Measurements from ENCODE around the gene UBE3B. TPM values are rescaled to one million over a fixed set of nuclear protein-coding genes. Genes with fewer than 3 reads are reported as not detected.

Gene UBE3B
- total and polyA plus RNA-seq, 2 experiments from 2014 or later = 20.1 to 35.5 TPM

DNA sequence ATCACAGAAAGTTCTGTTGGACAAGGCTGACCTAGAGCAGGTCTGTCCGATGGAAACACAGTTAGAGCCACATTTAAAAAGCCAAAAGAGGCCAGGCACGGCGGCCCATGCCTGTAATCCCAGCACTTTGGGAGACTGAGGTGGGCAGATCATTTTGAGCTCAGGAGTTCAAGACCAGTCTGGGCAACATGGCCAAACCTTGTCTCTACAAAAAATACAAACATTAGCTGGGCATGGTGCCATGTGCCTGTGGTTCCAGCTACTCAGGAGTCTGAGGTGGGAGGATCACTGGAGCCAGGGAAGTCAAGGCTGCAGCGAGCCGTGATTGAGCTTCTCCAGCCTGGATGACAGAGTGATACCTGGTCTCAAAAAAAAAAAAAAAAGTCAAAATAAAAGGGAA is 14.9 kb downstream of the UBE3B start:
- no peaks in the 10 kb centered on the region for H3K9me3 ChIP-seq (ENCODE audit: low read depth)
- H3K9me2 ChIP-seq (replicated peaks; ENCODE audit: insufficient read depth) = no peaks in the 10 kb centered on the region
- no peaks in the 10 kb centered on the region for H4K20me1 ChIP-seq (ENCODE audit: insufficient read depth, poor library complexity, severe bottlenecking)
- no peak overlapping the region for H3K27ac ChIP-seq
- no peaks in the 10 kb centered on the region for H3K36me3 ChIP-seq (replicated peaks; ENCODE audit: insufficient read depth, low read depth)
- TF ChIP-seq, protein P1, sequence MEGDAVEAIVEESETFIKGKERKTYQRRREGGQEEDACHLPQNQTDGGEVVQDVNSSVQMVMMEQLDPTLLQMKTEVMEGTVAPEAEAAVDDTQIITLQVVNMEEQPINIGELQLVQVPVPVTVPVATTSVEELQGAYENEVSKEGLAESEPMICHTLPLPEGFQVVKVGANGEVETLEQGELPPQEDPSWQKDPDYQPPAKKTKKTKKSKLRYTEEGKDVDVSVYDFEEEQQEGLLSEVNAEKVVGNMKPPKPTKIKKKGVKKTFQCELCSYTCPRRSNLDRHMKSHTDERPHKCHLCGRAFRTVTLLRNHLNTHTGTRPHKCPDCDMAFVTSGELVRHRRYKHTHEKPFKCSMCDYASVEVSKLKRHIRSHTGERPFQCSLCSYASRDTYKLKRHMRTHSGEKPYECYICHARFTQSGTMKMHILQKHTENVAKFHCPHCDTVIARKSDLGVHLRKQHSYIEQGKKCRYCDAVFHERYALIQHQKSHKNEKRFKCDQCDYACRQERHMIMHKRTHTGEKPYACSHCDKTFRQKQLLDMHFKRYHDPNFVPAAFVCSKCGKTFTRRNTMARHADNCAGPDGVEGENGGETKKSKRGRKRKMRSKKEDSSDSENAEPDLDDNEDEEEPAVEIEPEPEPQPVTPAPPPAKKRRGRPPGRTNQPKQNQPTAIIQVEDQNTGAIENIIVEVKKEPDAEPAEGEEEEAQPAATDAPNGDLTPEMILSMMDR (IDR thresholded peaks at IDR 0.05; ENCODE audit: poor library complexity) = no peak
- no peak for TF ChIP-seq EZH2phosphoT487 (IDR thresholded peaks at IDR 0.05; ENCODE audit: low read depth, severe bottlenecking, unreplicated experiment)
- no peak for TF ChIP-seq EZH2 (IDR thresholded peaks at IDR 0.05; ENCODE audit: borderline replicate concordance)
- no peak overlapping the region for H2AFZ ChIP-seq
- 87% methylated on average over 5 of the region's 5 CpGs for WGBS (ENCODE audit: low lambda C conversion rate, missing lambda C conversion rate)
- no peak overlapping the region for H3K4me3 ChIP-seq
- no peaks in the 10 kb centered on the region for H3K27me3 ChIP-seq
- DNase-seq (ENCODE audit: low spot score) = no peak
- no peak overlapping the region for H3K4me2 ChIP-seq
- no peaks in the 10 kb centered on the region for H3K4me1 ChIP-seq (ENCODE audit: insufficient read depth)
- no peaks in the 10 kb centered on the region for H3K79me2 ChIP-seq

DNA sequence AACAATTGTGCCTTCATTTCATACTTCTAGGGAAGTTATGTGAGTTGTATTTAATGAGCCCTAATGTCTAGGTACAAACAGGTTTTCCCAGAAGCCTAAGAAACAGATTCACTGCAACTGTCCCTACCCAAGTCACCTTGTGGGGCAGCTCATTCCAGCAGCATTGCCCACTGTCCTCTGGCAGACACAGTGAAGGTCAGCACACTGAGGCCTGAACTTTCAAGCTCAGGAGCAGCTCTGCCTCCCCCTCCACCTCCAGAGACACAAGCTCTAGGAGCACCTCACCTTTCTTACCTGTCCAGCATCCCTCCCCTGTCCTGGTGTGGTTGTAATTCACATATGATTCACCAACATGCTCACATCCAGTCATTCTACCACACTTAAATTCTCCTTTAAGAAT is 15.7 kb downstream of the UBE3B start:
- H3K36me3 ChIP-seq (replicated peaks; ENCODE audit: insufficient read depth, low read depth) = no peaks in the 10 kb centered on the region

DNA sequence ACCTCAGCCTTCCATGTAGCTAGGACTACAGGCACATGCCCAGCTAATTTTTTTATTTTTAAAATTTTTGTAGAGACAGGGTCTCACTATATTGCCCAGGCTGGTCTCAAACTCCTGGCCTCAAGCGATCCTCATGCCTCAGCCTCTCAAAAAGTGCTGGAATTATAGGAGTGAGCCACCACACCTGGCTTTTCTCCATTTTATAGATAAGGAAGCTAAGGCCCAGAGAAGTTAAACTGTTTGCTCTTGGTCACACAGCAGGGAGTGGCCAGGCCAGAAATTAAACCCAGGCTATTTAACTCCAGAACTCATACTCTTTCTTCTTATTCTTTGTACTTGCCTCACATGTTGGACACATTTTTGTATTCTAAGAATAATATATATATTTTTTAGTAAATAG is 16.5 kb downstream of the UBE3B start:
- Histone ChIP-seq H3K27ac (no peak overlapping the region), H3K9me3 (ENCODE audit: low read depth) (no peaks in the 10 kb centered on the region), H3K4me1 (ENCODE audit: insufficient read depth) (no peaks in the 10 kb centered on the region), H3K4me3 (no peak overlapping the region), H3K9me2 (replicated peaks; ENCODE audit: insufficient read depth) (no peaks in the 10 kb centered on the region), H4K20me1 (ENCODE audit: insufficient read depth, poor library complexity, severe bottlenecking) (no peaks in the 10 kb centered on the region), H2AFZ (no peak overlapping the region), H3K27me3 (no peaks in the 10 kb centered on the region), H3K79me2 (no peaks in the 10 kb centered on the region), H3K36me3 (replicated peaks; ENCODE audit: insufficient read depth, low read depth) (no peaks in the 10 kb centered on the region), H3K4me2 (no peak overlapping the region)
- TF ChIP-seq EZH2phosphoT487 (IDR thresholded peaks at IDR 0.05; ENCODE audit: low read depth, severe bottlenecking, unreplicated experiment) (no peak), EZH2 (IDR thresholded peaks at IDR 0.05; ENCODE audit: borderline replicate concordance) (no peak)
- TF ChIP-seq, protein P1 (IDR thresholded peaks at IDR 0.05; ENCODE audit: poor library complexity) = no peak
- 100% methylated on average over 1 of the region's 1 CpG for WGBS (ENCODE audit: low lambda C conversion rate, missing lambda C conversion rate)
- no peak for DNase-seq (ENCODE audit: low spot score)

More for the DNA sequence above, 15.7 kb downstream of the UBE3B start:
- no peaks in the 10 kb centered on the region for H3K9me2 ChIP-seq (replicated peaks; ENCODE audit: insufficient read depth)
- no peaks in the 10 kb centered on the region for H4K20me1 ChIP-seq (ENCODE audit: insufficient read depth, poor library complexity, severe bottlenecking)
- no peak overlapping the region for H3K27ac ChIP-seq
- no peaks in the 10 kb centered on the region for H3K9me3 ChIP-seq (ENCODE audit: low read depth)
- H3K4me3 ChIP-seq = no peak overlapping the region
- H3K27me3 ChIP-seq = no peaks in the 10 kb centered on the region
- H3K79me2 ChIP-seq = no peaks in the 10 kb centered on the region
- H3K4me2 ChIP-seq = no peak overlapping the region
- H3K4me1 ChIP-seq (ENCODE audit: insufficient read depth) = no peaks in the 10 kb centered on the region
- no peak overlapping the region for H2AFZ ChIP-seq
- no peak for DNase-seq (ENCODE audit: low spot score)
- TF ChIP-seq EZH2 (IDR thresholded peaks at IDR 0.05; ENCODE audit: borderline replicate concordance) = no peak
- TF ChIP-seq EZH2phosphoT487 (IDR thresholded peaks at IDR 0.05; ENCODE audit: low read depth, severe bottlenecking, unreplicated experiment) = no peak
- TF ChIP-seq, protein P1 (IDR thresholded peaks at IDR 0.05; ENCODE audit: poor library complexity) = no peak

DNA sequence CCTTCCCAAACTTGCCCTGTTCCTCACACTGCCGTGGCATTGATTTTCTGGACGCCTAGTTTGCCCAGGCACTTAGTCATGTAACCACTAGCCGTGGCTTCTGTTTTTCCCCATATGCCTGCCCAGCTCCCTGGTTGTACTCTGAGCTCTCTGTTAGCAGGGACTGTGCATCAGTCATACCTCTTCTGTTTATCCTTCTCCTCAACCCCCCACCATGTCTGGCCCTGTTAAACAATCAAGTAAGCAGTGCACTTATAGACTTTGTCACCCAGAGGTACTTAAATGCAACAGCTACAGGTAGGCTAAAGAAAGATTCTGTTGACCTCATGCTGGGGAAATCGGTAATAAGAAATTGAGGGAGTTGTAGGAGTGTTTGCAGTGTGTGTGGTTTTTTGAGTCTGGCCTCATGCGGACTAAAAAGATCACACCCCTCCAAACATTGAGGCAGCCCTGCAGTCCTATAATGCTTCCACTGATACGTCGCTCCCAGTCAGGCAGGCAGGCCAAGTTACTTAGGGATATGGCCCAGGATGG is 17.0 kb downstream of the UBE3B start:
- no peaks in the 10 kb centered on the region for H4K20me1 ChIP-seq (ENCODE audit: insufficient read depth, poor library complexity, severe bottlenecking)
- no peaks in the 10 kb centered on the region for H3K79me2 ChIP-seq
- H3K9me2 ChIP-seq (replicated peaks; ENCODE audit: insufficient read depth) = no peaks in the 10 kb centered on the region
- H3K27me3 ChIP-seq = no peaks in the 10 kb centered on the region
- H2AFZ ChIP-seq = no peak overlapping the region
- no peak for DNase-seq (ENCODE audit: low spot score)
- no peak overlapping the region for H3K4me2 ChIP-seq
- no peaks in the 10 kb centered on the region for H3K36me3 ChIP-seq (replicated peaks; ENCODE audit: insufficient read depth, low read depth)
- H3K27ac ChIP-seq = no peak overlapping the region
- H3K9me3 ChIP-seq (ENCODE audit: low read depth) = no peaks in the 10 kb centered on the region
- TF ChIP-seq EZH2 (IDR thresholded peaks at IDR 0.05; ENCODE audit: borderline replicate concordance) (no peak), EZH2phosphoT487 (IDR thresholded peaks at IDR 0.05; ENCODE audit: low read depth, severe bottlenecking, unreplicated experiment) (no peak)
- TF ChIP-seq, protein P1 (IDR thresholded peaks at IDR 0.05; ENCODE audit: poor library complexity) = no peak
- H3K4me3 ChIP-seq = no peak overlapping the region
- no peaks in the 10 kb centered on the region for H3K4me1 ChIP-seq (ENCODE audit: insufficient read depth)
- WGBS (ENCODE audit: low lambda C conversion rate, missing lambda C conversion rate) = 96% methylated on average over 7 of the region's 7 CpGs

Measured in hepatocyte (in vitro differentiated cells).